ENCODE data around the gene GPX3.

DNA sequence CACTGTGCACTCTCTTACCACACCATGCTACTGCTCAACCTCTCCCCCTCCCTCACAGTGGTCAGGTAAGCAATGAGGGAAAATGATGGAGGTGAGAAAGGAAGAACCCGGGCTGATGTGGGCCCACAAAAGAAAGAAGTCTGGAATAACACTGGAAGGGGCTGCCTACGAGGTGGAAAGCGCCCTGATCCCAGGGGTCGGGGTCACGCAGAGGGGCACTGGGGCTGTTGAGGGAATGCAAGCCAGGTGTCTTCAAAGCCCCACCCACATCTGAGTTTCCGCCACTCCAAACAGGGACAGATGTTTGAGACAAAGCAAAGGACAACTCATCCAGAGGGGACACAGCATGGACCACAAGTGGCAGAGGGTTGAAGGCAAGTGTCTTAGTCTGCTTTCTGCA is 56.2 kb downstream of the GPX3 start:
- TF ChIP-seq ZNF274 (IDR thresholded peaks at IDR 0.05; ENCODE audit: low read depth, low read length) (no peak), SUZ12 (IDR thresholded peaks at IDR 0.05; ENCODE audit: extremely low read depth, insufficient read depth, insufficient read length) (no peak), YY1 (IDR thresholded peaks at IDR 0.05; ENCODE audit: insufficient read depth, insufficient read length) (no peak)
